Prostate gland (tissue), 2 donors: Measurements from ENCODE around the gene TM9SF2. TPM values are rescaled to one million over a fixed set of nuclear protein-coding genes. Genes with fewer than 3 reads are reported as not detected.

ENCODE experiments used
- DNase-seq: peaks from one replicate; pipeline ENCODE4 v3.0.0-alpha.2; 2019; ENCODE audit warnings: low spot score
- H3K27ac ChIP-seq, 2 donors: fragments of 200-600 bp; sonication (generic); 2 replicates each; pipeline ENCODE4 v1.5.1; 2017 to 2019
- H3K27me3 ChIP-seq: fragments of 200-600 bp; sonication (generic); replicated peaks from 2 replicates; pipeline ENCODE4 v1.5.1; 2019; ENCODE audit not compliant: insufficient read depth
- H3K36me3 ChIP-seq, 2 donors: fragments of 200-600 bp; sonication (generic); 1 replicate in 1 of 2; 2 replicates in 1 of 2; pipeline versions ENCODE4 v1.5.1 to v1.8.1; 2017 to 2019
- H3K4me1 ChIP-seq: fragments of 200-600 bp; sonication (generic); replicated peaks from 2 replicates; pipeline ENCODE4 v1.5.1; 2019
- H3K4me3 ChIP-seq, 2 donors: fragments of 200-600 bp; sonication (generic); 2 replicates each; pipeline ENCODE4 v1.5.1; 2017 to 2019
- H3K9me3 ChIP-seq: fragments of 200-600 bp; sonication (generic); 2 replicates; pipeline ENCODE4 v1.5.1; 2017
- CTCF ChIP-seq, 4 experiments: fragments of 200-600 bp in 2 of 4; fragments of 450-650 bp in 2 of 4; sonication (generic) in 2 of 4; IDR thresholded peaks; 1 replicate in 3 of 4; 2 replicates in 1 of 4; pipeline ENCODE4 v1.5.1; 2016 to 2019; ENCODE audit warnings: antibody characterized with exemption in 4 of 4, mild to moderate bottlenecking in 2 of 4, moderate library complexity in 2 of 4
- POLR2A ChIP-seq: fragments of 450-650 bp; IDR thresholded peaks from one replicate; pipeline ENCODE4 v1.6.1; 2016; ENCODE audit warnings: antibody characterized with exemption, mild to moderate bottlenecking
- POLR2AphosphoS5 ChIP-seq: sonication (generic); formaldehyde crosslinking; IDR thresholded peaks from one replicate; pipeline ENCODE4 v1.6.1; 2017; ENCODE audit warnings: antibody characterized with exemption
- WGBS: methylation state at CpG from one replicate; pipeline ENCODE4 v1.1.5; 2018; 5-methylcytosine and 5-hydroxymethylcytosine counted together
- intact Hi-C: fragments of 100-400 bp; cut with DNase I; formaldehyde crosslinking; loops from one replicate; pipeline ENCODE4 v1.14.2; 2022
- total RNA-seq, 2 donors: library from RNA; depleted of rRNA; stranded (reverse); fragments of >200 nt; gene quantifications; one replicate each; pipeline ENCODE4 v1.1.0, GENCODE V29; 2016

TM9SF2 gene
- total RNA-seq, 2 donors from 2014 or later: 136 to 175 TPM

- 73% methylated on average over 12 of the region's 12 CpGs for WGBS
- no peak for TF ChIP-seq CTCF (IDR thresholded peaks at IDR 0.05)
- TF ChIP-seq POLR2AphosphoS5: peak; percentile 46
- H3K4me3 ChIP-seq: peak overlapping the region; percentile 1
- intact Hi-C loops: no loop called here
- peak; percentile 20 for DNase-seq
- H3K27ac ChIP-seq: peak overlapping the region in 1 of 2 donors; percentile 9
- H3K36me3 ChIP-seq: no peaks in the 10 kb centered on the region
- no peaks in the 10 kb centered on the region for H3K4me1 ChIP-seq
- no peaks in the 10 kb centered on the region for H3K27me3 ChIP-seq
- H3K9me3 ChIP-seq: no peaks in the 10 kb centered on the region
Measured at GRCh38 chr13:99496184-99497142, 4.8 kb upstream of the TM9SF2 start.

GRCh38 chr13:99498171-99499161 is 2.8 kb upstream of the TM9SF2 start:
- intact Hi-C loops: no loop called here

GRCh38 chr13:99500839-99501183 is 461 bp upstream of the TM9SF2 start:
- intact Hi-C loops: loop anchor here (5.0 kb wide), 1 partner anchor 106 kb away; the partner anchor contains the start of gene CLYBL
- DNase-seq: no peak
- 0% methylated on average over 9 of the region's 9 CpGs for WGBS
- TF ChIP-seq POLR2AphosphoS5: no peak
- no peak for TF ChIP-seq POLR2A
- Histone ChIP-seq H3K4me3 (peak overlapping the region; percentile 78 to 93), H3K27ac (peak overlapping the region; percentile 87 to 91), H3K9me3 (no peaks in the 10 kb centered on the region), H3K36me3 (no peaks in the 10 kb centered on the region), H3K4me1 (peaks cover 5% of the 10 kb centered on the region), H3K27me3 (no peaks in the 10 kb centered on the region)

More at GRCh38 chr13:99498171-99499161, 2.8 kb upstream of the TM9SF2 start:
- no peaks in the 10 kb centered on the region for H3K27me3 ChIP-seq
- WGBS: 5% methylated on average over 42 of the region's 50 CpGs
- peak overlapping the region; percentile 83 for H3K27ac ChIP-seq
- peak overlapping the region; percentile 28 to 38 for H3K4me3 ChIP-seq
- TF ChIP-seq CTCF (IDR thresholded peaks at IDR 0.05): peak in 2 of 4 experiments; percentile 4 to 8
- TF ChIP-seq POLR2A: peak; percentile 61
- TF ChIP-seq POLR2AphosphoS5: peak; percentile 95
- H3K4me1 ChIP-seq: no peaks in the 10 kb centered on the region
- no peaks in the 10 kb centered on the region for H3K36me3 ChIP-seq
- H3K9me3 ChIP-seq: no peaks in the 10 kb centered on the region
- DNase-seq: peak; percentile 98

- H3K4me1 ChIP-seq: peaks cover 5% of the 10 kb centered on the region
- H3K27ac ChIP-seq: peak overlapping the region; percentile 87 to 91
- no peaks in the 10 kb centered on the region for H3K9me3 ChIP-seq
Measured at GRCh38 chr13:99501848-99502301, 603 bp downstream of the TM9SF2 start.

More at GRCh38 chr13:99501848-99502301, 603 bp downstream of the TM9SF2 start:
- DNase-seq: peak; percentile 6
- Histone ChIP-seq H3K27me3 (no peaks in the 10 kb centered on the region), H3K4me3 (peak overlapping the region; percentile 78 to 93), H3K36me3 (no peaks in the 10 kb centered on the region)
- intact Hi-C loops: loop anchor here (5.0 kb wide), 1 partner anchor 105 kb away; the partner anchor contains the start of gene CLYBL
- TF ChIP-seq POLR2A (no peak), POLR2AphosphoS5 (no peak), CTCF (IDR thresholded peaks at IDR 0.05) (no peak)
- WGBS: under 1% methylated on average over 18 of the region's 18 CpGs
